Activated CD8-positive, alpha-beta memory T cell treated with anti-CD3 and anti-CD28 coated beads, Interleukin-2, amount 10 ng/mL, durations not matched to agents 7 days and 5 days (primary cell): ENCODE data around the gene CFAP61. TPM values are rescaled to one million over a fixed set of nuclear protein-coding genes. Genes with fewer than 3 reads are reported as not detected.
"Not testable (repeated sequence)": the region's sequence is repeated elsewhere in the genome, so short reads cannot be mapped to it uniquely, and the experiment has no call there.

ENCODE experiments used
- ATAC-seq: fragments of 150-1000 bp; cut with Tn5 transposase; one replicate; pipeline ENCODE4 v1.10.0; 2021; ENCODE audit warnings: moderate library complexity
- CTCF ChIA-PET: fragments of 350-600 bp; sonication (Branson Sonifier 250); formaldehyde crosslinking; loops from one replicate; lab custom pipeline; 2021; ENCODE audit warnings: antibody characterized with exemption; lab: Charles Lee
- DNase-seq: peaks from one replicate; pipeline ENCODE4 v3.0.0-alpha.2; 2020
- H3K27ac Mint-ChIP-seq: one replicate; pipeline ENCODE4 v1.8.0; 2021; ENCODE audit warnings: mild to moderate bottlenecking, mixed read lengths
- H3K27me3 Mint-ChIP-seq: one replicate; pipeline ENCODE4 v1.8.0; 2021; ENCODE audit warnings: mixed read lengths
- H3K36me3 Mint-ChIP-seq: one replicate; pipeline ENCODE4 v1.8.0; 2021; ENCODE audit warnings: mild to moderate bottlenecking, mixed read lengths
- H3K4me1 Mint-ChIP-seq: one replicate; pipeline ENCODE4 v1.8.0; 2021; ENCODE audit warnings: mixed read lengths
- H3K4me3 Mint-ChIP-seq: one replicate; pipeline ENCODE4 v1.8.0; 2021; ENCODE audit warnings: mild to moderate bottlenecking, moderate library complexity, mixed read lengths
- H3K9me3 Mint-ChIP-seq: one replicate; pipeline ENCODE4 v1.8.0; 2022; ENCODE audit warnings: low read depth, mixed read lengths
- total RNA-seq, 2 experiments: library from RNA; stranded (reverse); gene quantifications; one replicate each; pipeline ENCODE4 v1.2.3, GENCODE V29; 2021

The CFAP61 gene
- total RNA-seq, 2 experiments from 2014 or later = not detected

GRCh38 chr20:20085071-20085470, 32.7 kb downstream of the CFAP61 start:
- Mint-ChIP-seq H3K27ac (no peak overlapping the region), H3K36me3 (no peaks in the 10 kb centered on the region), H3K9me3 (no peaks in the 10 kb centered on the region), H3K4me3 (no peak overlapping the region), H3K27me3 (peaks cover 27% of the 10 kb centered on the region), H3K4me1 (peaks cover 2% of the 10 kb centered on the region)
- DNase-seq (no peak), ATAC-seq (no peak)
- CTCF ChIA-PET = interaction anchor here (1.9 kb wide), 1 partner anchor 509 kb away, joined by 5 read pairs; no protein-coding TSS in a partner anchor

GRCh38 chr20:20085812-20086211, 33.5 kb downstream of the CFAP61 start:
- no peak overlapping the region for H3K4me3 Mint-ChIP-seq
- ATAC-seq (no peak), DNase-seq (no peak)
- CTCF ChIA-PET = interaction anchor here (1.9 kb wide), 1 partner anchor 508 kb away, joined by 5 read pairs; no protein-coding TSS in a partner anchor
- no peaks in the 10 kb centered on the region for H3K36me3 Mint-ChIP-seq
- peaks cover 2% of the 10 kb centered on the region for H3K4me1 Mint-ChIP-seq
- no peak overlapping the region for H3K27ac Mint-ChIP-seq
- peaks cover 23% of the 10 kb centered on the region for H3K27me3 Mint-ChIP-seq
- H3K9me3 Mint-ChIP-seq = no peaks in the 10 kb centered on the region

- Mint-ChIP-seq H3K4me1 (peaks cover under 1% of the 10 kb centered on the region), H3K9me3 (no peaks in the 10 kb centered on the region), H3K36me3 (no peaks in the 10 kb centered on the region), H3K27me3 (peaks cover 8% of the 10 kb centered on the region), H3K4me3 (no peak overlapping the region), H3K27ac (no peak overlapping the region)
- CTCF ChIA-PET = no interaction called here
- ATAC-seq = no peak
- no peak for DNase-seq
These were observed 36.7 kb downstream of the CFAP61 start for GRCh38 chr20:20089018-20089417.

GRCh38 chr20:20089939-20090338, 37.6 kb downstream of the CFAP61 start:
- no peaks in the 10 kb centered on the region for H3K36me3 Mint-ChIP-seq
- DNase-seq = no peak
- CTCF ChIA-PET = no interaction called here
- H3K27me3 Mint-ChIP-seq = peaks cover 8% of the 10 kb centered on the region
- no peak overlapping the region for H3K4me3 Mint-ChIP-seq
- H3K4me1 Mint-ChIP-seq = no peaks in the 10 kb centered on the region
- no peak overlapping the region for H3K27ac Mint-ChIP-seq
- ATAC-seq = no peak
- no peaks in the 10 kb centered on the region for H3K9me3 Mint-ChIP-seq

GRCh38 chr20:20092827-20093226, 40.5 kb downstream of the CFAP61 start:
- H3K4me1 Mint-ChIP-seq = no peaks in the 10 kb centered on the region
- peaks cover 7% of the 10 kb centered on the region for H3K27me3 Mint-ChIP-seq
- no peak for DNase-seq
- no peak overlapping the region for H3K4me3 Mint-ChIP-seq
- no peaks in the 10 kb centered on the region for H3K9me3 Mint-ChIP-seq
- no peak for ATAC-seq
- no peak overlapping the region for H3K27ac Mint-ChIP-seq
- CTCF ChIA-PET = no interaction called here
- no peaks in the 10 kb centered on the region for H3K36me3 Mint-ChIP-seq

- no peaks in the 10 kb centered on the region for H3K36me3 Mint-ChIP-seq
- no peak for ATAC-seq
- no peak overlapping the region for H3K27ac Mint-ChIP-seq
- H3K9me3 Mint-ChIP-seq = no peaks in the 10 kb centered on the region
- peaks cover 7% of the 10 kb centered on the region for H3K27me3 Mint-ChIP-seq
- DNase-seq = no peak
- CTCF ChIA-PET = no interaction called here
- no peak overlapping the region for H3K4me3 Mint-ChIP-seq
- H3K4me1 Mint-ChIP-seq = no peaks in the 10 kb centered on the region
These were observed 42.1 kb downstream of the CFAP61 start for GRCh38 chr20:20094410-20094809.

- no peak overlapping the region for H3K27ac Mint-ChIP-seq
- no peaks in the 10 kb centered on the region for H3K4me1 Mint-ChIP-seq
- CTCF ChIA-PET = no interaction called here
- ATAC-seq (no peak), DNase-seq (no peak)
- no peak overlapping the region for H3K4me3 Mint-ChIP-seq
- H3K36me3 Mint-ChIP-seq = no peaks in the 10 kb centered on the region
- H3K9me3 Mint-ChIP-seq = no peaks in the 10 kb centered on the region
- peaks cover 7% of the 10 kb centered on the region for H3K27me3 Mint-ChIP-seq
These were observed 43.0 kb downstream of the CFAP61 start for GRCh38 chr20:20095114-20095872.

GRCh38 chr20:20096421-20096820, 44.1 kb downstream of the CFAP61 start:
- Mint-ChIP-seq H3K4me1 (no peaks in the 10 kb centered on the region), H3K27me3 (peaks cover 7% of the 10 kb centered on the region), H3K4me3 (no peak overlapping the region), H3K27ac (no peak overlapping the region), H3K9me3 (no peaks in the 10 kb centered on the region), H3K36me3 (no peaks in the 10 kb centered on the region)
- CTCF ChIA-PET = no interaction called here
- ATAC-seq (no peak), DNase-seq (no peak)

GRCh38 chr20:20100881-20101280, 48.5 kb downstream of the CFAP61 start:
- CTCF ChIA-PET = no interaction called here
- Mint-ChIP-seq H3K27ac (no peak overlapping the region), H3K4me3 (no peak overlapping the region), H3K4me1 (no peaks in the 10 kb centered on the region), H3K36me3 (no peaks in the 10 kb centered on the region), H3K27me3 (peaks cover 10% of the 10 kb centered on the region), H3K9me3 (no peaks in the 10 kb centered on the region)
- ATAC-seq = no peak
- DNase-seq = no peak

- Mint-ChIP-seq H3K27ac (no peak overlapping the region), H3K36me3 (no peaks in the 10 kb centered on the region), H3K4me3 (no peak overlapping the region), H3K27me3 (peaks cover 13% of the 10 kb centered on the region), H3K9me3 (no peaks in the 10 kb centered on the region), H3K4me1 (no peaks in the 10 kb centered on the region)
- CTCF ChIA-PET = no interaction called here
- DNase-seq = no peak
- no peak for ATAC-seq
These were observed 49.8 kb downstream of the CFAP61 start for GRCh38 chr20:20102163-20102562.

GRCh38 chr20:20102716-20103258, 50.5 kb downstream of the CFAP61 start:
- no peaks in the 10 kb centered on the region for H3K9me3 Mint-ChIP-seq

GRCh38 chr20:20103486-20103885, 51.2 kb downstream of the CFAP61 start:
- Mint-ChIP-seq H3K4me1 (no peaks in the 10 kb centered on the region), H3K27me3 (peaks cover 13% of the 10 kb centered on the region), H3K9me3 (no peaks in the 10 kb centered on the region), H3K27ac (no peak overlapping the region), H3K36me3 (no peaks in the 10 kb centered on the region), H3K4me3 (no peak overlapping the region)
- CTCF ChIA-PET = no interaction called here
- DNase-seq (no peak), ATAC-seq (no peak)

More at GRCh38 chr20:20102716-20103258, 50.5 kb downstream of the CFAP61 start:
- no peak for DNase-seq
- no peak for ATAC-seq
- Mint-ChIP-seq H3K36me3 (no peaks in the 10 kb centered on the region), H3K4me3 (no peak overlapping the region), H3K27me3 (peaks cover 13% of the 10 kb centered on the region), H3K27ac (no peak overlapping the region), H3K4me1 (no peaks in the 10 kb centered on the region)
- CTCF ChIA-PET = no interaction called here

- peaks cover 22% of the 10 kb centered on the region for H3K27me3 Mint-ChIP-seq
- CTCF ChIA-PET = not testable (repeated sequence)
These were observed 70.9 kb downstream of the CFAP61 start for GRCh38 chr20:20123187-20123586.

GRCh38 chr20:20130399-20130798, 78.1 kb downstream of the CFAP61 start:
- DNase-seq (no peak), ATAC-seq (no peak)
- CTCF ChIA-PET = interaction anchor here (1.6 kb wide), 1 partner anchor 464 kb away, joined by 4 read pairs; no protein-coding TSS in a partner anchor
- Mint-ChIP-seq H3K27ac (no peak overlapping the region), H3K36me3 (no peaks in the 10 kb centered on the region), H3K4me1 (no peaks in the 10 kb centered on the region), H3K27me3 (peaks cover 3% of the 10 kb centered on the region), H3K9me3 (no peaks in the 10 kb centered on the region), H3K4me3 (no peak overlapping the region)

More at GRCh38 chr20:20123187-20123586, 70.9 kb downstream of the CFAP61 start:
- not testable (repeated sequence) for H3K4me1 Mint-ChIP-seq, H3K36me3 Mint-ChIP-seq, H3K4me3 Mint-ChIP-seq, H3K27ac Mint-ChIP-seq, ATAC-seq, H3K9me3 Mint-ChIP-seq, DNase-seq
